HG02623 (cell line): ENCODE measurements around the gene OSGEP.

Source experiments
- ATAC-seq: cut with Tn5 transposase; IDR thresholded peaks from one replicate; pipeline ENCODE4 v1.9.1; 2021; ENCODE audit warnings: moderate library complexity; ENCODE audit not compliant: unreplicated experiment

OSGEP gene

GRCh38 chr14:20400965-20401593 is 53.5 kb downstream of the OSGEP start:
- no peak for ATAC-seq

- ATAC-seq, result no peak
These were observed 54.0 kb downstream of the OSGEP start for GRCh38 chr14:20400589-20400964.

GRCh38 chr14:20397511-20397910 is 57.1 kb downstream of the OSGEP start:
- ATAC-seq, result no peak
